Measurements from ENCODE around the gene RALA.
"Not testable (repeated sequence)": the region's sequence is repeated elsewhere in the genome, so short reads cannot be mapped to it uniquely, and the experiment has no call there.

RALA gene

GRCh38 chr7:39650676-39651075 lies 27.3 kb downstream of the RALA start:
- no peak for DNase-seq

GRCh38 chr7:39651265-39651664 lies 27.9 kb downstream of the RALA start:
- no peak for DNase-seq

- no peak for DNase-seq
Observed at GRCh38 chr7:39656415-39656814, 33.0 kb downstream of the RALA start.

- no peak for DNase-seq
Observed at GRCh38 chr7:39659356-39660013, 36.1 kb downstream of the RALA start.

GRCh38 chr7:39661960-39662359 lies 38.6 kb downstream of the RALA start:
- DNase-seq: no peak

- DNase-seq: no peak
Observed at GRCh38 chr7:39663263-39663662, 39.9 kb downstream of the RALA start.

GRCh38 chr7:39664057-39664456 lies 40.7 kb downstream of the RALA start:
- DNase-seq: no peak

- DNase-seq: no peak
Observed at GRCh38 chr7:39664585-39664984, 41.2 kb downstream of the RALA start.

- DNase-seq: no peak
Observed at GRCh38 chr7:39666562-39666961, 43.2 kb downstream of the RALA start.

GRCh38 chr7:39667341-39667923 lies 44.1 kb downstream of the RALA start:
- no peak for DNase-seq

GRCh38 chr7:39668280-39668679 lies 44.9 kb downstream of the RALA start:
- not testable (repeated sequence) for DNase-seq

GRCh38 chr7:39670052-39670451 lies 46.7 kb downstream of the RALA start:
- DNase-seq: no peak

GRCh38 chr7:39670934-39671333 lies 47.6 kb downstream of the RALA start:
- no peak for DNase-seq

GRCh38 chr7:39672176-39672575 lies 48.8 kb downstream of the RALA start:
- DNase-seq: no peak

GRCh38 chr7:39673868-39674267 lies 50.5 kb downstream of the RALA start:
- no peak for DNase-seq

- DNase-seq: no peak
Observed at GRCh38 chr7:39674406-39674805, 51.0 kb downstream of the RALA start.

GRCh38 chr7:39676346-39676745 lies 53.0 kb downstream of the RALA start:
- no peak for DNase-seq

GRCh38 chr7:39678930-39679709 lies 55.7 kb downstream of the RALA start:
- no peak for DNase-seq

GRCh38 chr7:39679874-39680273 lies 56.5 kb downstream of the RALA start:
- not testable (repeated sequence) for DNase-seq

- no peak for DNase-seq
Observed at GRCh38 chr7:39681887-39682441, 58.6 kb downstream of the RALA start.

GRCh38 chr7:39683216-39683845 lies 60.0 kb downstream of the RALA start:
- no peak for DNase-seq

GRCh38 chr7:39686261-39686924 lies 63.0 kb downstream of the RALA start:
- peak; percentile 17 for DNase-seq

Data from activated CD4-positive, alpha-beta T cell treated with anti-CD3 and anti-CD28 coated beads, Interleukin-2, Interleukin-6, amounts not matched to agents 100 ng/mL and 50 ng/mL, durations not matched to agents 16 hours and 8 hours (primary cell).